NCI-H1694 treated with DMSO at 0.1 percent for 48 hours (cell line): ENCODE data around the gene C11orf24.
"Not testable (repeated sequence)": the region's sequence is repeated elsewhere in the genome, so short reads cannot be mapped to it uniquely, and the experiment has no call there.

Experiments
- DNase-seq: peaks from one replicate; lab custom pipeline; 2025; lab: John Stamatoyannopoulos, UW

C11orf24 gene

DNA sequence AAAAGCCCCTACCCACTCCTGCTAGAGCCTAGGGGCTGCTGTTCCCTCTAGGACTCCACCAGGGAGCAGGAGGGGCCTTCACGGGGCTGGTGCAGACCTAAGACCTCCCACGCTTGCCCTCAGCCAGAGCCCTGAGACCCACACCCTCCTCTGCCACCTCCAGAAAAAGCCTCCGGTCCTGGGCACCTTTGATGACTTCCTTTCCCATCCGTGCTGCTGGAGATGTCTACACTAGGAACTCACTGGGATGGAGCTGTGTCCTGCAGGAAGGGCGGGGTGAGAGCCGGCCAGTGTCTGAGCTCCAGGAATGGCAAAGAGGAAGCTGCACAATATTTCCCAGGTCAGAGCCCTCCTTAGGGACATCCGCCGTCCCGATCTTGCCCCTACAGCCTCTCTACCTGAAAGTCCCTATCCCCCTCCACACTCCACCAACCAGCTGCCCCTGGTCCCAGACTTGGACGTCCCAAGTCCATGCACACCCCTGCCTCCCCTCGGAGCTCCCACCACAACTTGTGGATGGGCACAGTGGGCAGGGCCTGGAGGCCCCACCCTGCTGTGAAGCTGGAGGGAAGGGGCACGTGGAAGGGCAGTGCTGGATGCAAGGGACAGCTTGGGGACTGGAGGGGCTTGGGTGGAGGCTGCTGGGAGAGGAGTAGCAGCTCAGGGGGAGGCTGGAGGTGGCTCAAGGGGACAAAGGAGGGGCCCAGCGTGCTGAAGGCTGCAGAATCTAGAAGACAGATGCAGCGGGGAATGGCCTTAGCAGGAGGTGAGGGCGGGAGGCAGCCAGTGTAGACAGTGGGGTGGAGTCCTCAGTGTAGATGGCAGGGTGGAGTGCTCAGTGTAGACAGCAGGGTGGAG, 27.1 kb upstream of the C11orf24 start:
- no peak for DNase-seq

DNA sequence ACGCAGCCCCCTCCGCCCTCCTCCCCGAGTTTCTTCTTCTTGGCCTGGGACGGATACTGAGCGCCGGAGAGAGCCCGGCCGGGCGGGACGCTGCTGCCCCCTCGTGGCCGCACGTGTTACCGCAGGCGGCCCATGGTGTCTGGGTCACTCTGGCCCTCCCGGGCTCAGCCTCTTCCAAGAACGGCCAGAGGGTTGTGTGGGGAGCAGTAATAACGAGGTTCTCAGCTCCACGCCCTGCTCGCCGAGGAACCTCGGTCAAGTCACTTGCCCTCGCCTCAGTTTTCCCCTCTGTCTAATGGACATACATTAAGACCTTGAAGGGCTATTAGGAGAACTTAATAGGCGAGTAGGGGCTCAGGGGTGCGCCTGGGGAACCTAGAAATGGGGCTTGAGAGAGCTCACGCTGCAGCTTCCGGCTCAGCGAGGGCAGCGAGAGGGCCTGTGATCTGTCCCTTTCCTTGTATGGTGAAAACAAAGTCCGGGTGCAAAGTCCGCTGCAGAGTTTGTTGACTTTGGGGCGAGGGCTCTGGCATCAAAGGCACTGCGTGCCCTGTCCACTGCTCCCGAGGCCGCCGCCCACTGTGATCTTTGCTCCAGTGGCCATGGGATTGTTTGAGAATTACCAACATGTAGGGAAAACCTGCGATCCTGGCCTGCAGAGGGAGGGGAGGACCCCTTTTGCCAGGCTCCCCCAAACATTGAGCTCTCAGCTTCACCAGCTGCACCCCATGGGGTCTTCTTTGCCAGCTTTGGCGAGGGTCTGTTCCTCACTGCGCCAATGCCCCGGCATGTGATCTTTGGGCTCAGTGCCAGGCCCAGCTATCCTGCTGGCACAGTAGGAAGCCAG, 26.3 kb upstream of the C11orf24 start:
- no peak for DNase-seq

DNA sequence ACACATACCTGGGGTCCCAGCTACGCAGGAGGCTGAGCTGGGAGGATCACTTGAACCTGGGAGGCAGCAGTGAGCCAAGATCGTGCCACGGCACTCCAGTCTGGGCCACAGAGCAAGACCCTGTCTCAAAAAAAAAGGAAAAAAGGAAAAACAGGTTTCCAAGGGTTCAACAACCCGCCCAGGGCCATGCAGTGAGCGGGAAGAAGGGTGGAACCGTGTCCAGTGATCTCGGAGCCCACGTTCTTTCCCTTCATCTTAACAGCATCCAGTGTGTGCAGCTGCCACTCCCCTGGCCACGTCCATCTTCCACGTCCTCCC, 25.7 kb upstream of the C11orf24 start:
- no peak for DNase-seq

DNA sequence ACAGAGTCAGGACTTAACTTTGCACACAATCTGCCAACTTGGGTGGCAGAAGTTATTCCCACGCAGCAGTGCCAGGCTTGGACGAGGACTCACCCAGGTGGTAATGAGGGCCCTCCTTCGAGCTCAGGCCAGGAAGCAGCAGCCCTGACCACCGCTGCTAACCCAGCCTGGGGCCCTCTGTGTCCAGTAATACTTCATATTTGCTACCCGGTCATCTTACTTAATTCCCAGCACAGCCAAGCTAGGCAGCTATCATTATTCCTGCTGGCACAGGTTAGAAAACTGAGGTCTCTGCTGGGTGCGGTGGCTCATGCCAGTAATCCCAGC, 25.2 kb upstream of the C11orf24 start:
- DNase-seq: no peak

DNA sequence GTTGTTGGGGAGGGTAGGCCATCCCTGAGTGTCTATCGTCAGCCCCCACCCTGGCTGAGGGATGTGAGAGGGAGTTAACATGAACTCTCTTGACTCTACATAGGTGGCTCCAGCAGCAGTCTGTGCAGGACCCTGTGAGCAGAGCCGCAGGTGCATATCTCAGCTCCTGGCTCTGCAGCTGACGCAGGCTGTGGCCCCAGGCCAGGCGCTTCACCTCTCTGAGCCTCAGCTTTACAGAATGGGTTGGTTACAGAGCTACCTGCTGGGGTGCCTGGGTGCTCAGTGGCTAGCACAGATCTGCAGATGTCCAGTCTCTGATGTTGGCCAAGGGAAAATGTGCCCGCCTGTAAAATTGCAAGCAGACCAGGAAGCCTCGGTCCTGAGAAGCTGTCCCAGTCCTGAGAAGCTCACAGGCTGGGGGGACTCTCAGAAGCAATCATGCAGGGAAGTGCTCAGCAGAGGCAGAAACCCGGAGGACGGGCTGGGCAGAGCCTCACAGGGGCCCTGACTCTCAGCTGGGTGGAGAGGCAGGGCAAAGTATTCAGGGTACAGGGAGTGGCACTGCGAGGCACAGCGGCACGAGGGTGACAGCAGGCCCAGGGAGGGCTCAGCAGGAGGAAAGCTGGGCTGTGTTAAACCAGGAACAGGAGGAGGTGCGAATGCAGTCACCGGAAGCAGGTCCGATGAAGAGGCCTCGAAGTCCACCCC, 24.7 kb upstream of the C11orf24 start:
- DNase-seq: no peak

DNA sequence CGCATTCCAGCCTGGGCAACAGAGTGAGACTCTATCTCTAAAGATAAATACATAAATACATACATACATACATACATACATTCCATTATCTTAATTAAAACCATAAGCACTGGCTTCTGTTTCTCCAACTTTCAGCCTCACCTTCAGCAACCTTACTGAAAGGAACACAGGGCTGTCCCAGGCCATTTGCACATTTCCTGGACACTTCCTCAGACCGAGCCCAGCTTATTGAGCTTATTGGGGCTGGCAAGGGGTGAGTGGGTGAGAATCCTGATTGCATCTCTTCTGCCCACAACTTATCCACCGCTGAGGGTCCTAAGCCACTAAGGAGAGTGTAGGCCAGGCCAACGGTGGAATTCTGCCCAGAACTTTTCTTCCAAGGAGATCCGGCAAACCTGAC, 24.2 kb upstream of the C11orf24 start:
- no peak for DNase-seq

DNA sequence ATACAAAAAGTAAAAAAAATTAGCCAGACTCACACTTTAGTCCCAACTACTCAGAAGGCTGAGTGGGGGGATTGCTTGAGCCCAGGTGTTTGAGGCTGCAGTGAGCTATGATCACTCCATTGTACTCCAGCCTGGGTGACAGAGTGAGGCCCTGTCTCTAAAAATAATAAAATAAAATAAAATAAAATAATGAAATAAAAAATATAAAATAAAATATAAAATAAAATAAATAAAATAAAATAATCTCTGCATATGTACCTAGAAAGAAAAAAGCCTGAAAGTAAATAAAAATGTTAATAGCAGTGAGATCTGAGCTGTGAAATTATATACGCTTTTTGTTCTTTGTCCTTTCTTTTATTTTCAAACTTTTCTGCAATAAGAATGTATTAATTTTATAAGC, 23.5 kb upstream of the C11orf24 start:
- no peak for DNase-seq

DNA sequence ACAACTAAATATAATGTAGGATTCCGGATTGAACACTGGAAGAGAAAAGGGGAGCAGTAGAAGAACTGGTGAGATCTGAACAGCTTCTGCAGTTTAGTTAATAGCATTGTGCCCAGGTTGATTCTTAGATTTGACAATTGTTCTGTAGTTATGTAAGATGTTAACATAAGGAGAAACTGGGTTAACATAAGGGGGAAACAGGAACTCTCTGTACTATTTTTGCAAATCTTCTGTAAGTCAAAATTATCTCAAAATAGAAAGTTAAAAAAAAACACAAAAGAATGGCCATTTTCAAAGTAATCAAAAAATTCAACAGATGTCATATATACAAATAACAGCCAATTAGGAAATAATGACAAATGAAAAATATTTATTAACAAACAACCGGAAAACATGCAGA, 21.9 kb upstream of the C11orf24 start:
- no peak for DNase-seq

DNA sequence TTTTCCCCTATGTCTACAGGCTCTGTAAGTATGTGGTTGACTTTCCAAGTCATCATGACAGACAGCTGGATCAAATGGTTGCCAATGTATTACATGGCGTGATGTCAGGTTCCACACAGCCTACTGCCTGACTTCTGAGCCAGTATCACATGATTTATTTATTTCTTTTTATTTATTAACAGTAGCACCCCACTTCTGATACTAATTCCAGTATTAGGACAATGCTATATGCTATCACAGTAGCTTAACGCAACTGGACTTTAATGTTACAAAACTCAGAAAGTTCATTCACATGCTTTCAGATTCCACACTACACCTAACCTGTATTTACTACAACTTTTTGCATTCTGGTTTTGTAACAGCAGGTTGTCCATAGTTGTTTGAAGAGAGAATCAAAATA, 17.7 kb upstream of the C11orf24 start:
- no peak for DNase-seq

DNA sequence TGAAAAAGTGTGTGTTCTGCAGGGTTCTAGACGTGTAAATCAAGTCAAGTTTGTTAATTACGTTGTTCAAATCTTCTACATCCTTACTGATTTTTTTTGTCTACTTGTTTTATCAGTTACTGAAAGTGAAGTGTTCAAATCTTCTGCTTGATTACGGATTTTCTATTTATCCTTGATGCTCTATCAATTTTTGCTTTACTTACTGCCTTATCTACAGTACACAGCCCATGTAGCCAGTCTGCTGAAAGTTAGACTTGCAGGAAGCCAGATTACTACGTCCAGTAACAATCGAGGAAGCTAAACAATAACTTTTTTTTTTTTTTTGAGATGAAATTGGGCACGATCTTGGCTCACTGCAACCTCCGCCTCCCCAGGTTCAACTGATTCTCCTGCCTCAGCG, 15.6 kb upstream of the C11orf24 start:
- no peak for DNase-seq

DNA sequence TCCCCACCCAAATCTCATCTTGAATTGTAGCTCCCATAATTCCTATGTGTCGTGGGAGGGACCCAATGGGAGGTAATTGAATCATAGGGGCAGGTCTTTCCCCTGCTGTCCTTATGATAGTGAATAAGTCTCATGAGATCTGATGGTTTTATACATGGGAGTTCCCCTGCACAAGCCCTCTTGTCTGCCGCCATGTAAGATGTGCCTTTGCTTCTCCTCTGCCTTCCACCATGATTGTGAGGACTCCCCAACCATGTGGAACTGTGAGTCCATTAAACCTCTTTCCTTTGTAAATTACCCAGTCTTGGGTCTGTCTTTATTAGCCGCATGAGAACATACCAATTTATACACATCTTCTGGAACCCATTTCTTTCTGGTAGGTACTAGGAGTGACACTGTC, 12.8 kb upstream of the C11orf24 start:
- DNase-seq: not testable (repeated sequence)

DNA sequence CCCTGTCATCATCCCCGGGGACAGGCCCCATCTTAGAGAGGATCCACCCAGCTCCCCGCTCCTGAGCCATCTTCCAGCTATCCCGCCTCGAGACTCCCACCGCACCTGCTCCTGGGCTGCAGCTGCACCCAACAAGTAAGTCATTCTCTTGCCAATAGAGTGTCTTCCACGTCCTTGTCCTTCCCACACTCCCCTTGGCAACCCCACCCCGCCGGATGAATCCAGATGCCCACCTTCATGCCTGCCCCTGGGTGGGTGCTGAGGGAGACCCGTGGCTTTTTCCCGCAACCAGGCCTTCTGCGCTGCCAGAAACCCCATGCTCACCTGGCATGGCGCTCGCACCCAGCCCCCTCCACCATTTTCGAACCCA, 11.1 kb upstream of the C11orf24 start:
- no peak for DNase-seq

DNA sequence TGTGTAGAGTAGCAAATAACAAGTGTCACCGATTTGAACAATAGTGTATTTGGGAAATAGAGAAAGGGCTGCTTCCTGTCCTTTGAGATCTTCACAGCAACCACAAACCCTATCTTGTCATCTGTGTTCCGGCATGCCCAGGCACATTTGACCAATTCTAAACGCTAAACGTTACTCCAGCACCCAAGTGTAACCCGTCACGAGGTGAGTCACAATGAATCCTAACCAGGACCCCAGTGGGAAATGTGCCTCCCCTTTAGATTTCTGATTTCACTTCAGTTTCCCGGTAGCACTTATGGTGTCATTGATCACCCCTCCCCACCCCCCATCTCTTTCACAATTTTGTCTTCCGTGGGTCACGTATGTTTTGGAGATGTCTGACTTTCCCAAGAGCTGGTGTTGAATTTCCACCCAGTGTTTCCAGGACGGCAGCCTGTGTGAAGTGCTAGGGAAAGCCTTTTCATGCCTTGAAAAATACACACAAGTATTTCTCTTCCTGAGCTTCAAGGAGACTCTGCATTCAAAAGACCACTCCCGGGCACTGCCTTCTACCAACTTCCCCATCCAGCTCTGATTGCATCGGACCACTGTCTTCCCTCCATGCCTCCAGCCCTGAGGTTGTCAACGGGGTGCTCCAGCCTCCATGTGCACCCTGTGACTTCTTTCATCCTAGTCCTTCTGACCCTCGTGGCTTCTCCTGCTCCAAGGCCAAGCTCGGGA, 10.5 kb upstream of the C11orf24 start:
- no peak for DNase-seq

DNA sequence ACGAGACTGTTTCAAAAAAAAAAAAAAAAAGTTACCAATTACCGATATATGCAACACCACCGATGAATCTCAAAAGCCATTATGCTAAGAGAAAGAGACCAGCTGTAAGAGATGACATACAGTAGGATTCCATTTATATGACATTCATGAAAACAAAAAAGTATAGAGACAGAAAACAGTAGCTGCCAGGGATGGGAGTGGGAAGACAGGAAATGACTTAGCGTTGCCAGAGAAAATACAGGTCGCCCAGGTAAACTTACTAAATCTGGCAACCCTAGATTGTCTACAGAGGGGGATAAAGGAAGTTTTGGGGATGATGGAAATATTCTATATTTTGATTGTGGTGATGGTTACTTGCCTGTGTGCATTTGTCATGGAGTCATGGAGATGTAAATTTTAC, 7.9 kb upstream of the C11orf24 start:
- DNase-seq: no peak

DNA sequence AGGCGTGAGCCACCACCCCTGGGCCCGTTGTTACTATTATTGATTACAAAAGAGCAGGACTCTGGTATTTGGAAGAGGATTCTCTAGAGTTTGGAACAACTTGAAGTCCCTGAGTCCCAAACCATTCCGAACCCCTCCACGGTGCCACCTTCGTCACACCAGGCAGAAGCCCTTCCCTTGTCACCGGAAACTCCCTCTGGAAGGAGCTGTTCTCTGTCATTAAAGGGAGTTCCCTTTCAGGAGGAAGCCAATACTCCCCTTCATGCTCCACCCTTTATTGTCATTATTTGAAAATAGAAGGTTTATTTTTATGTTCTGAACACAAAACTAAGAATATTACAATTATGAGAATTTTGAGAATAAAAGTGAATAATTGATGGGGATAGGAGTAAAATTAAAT, 5.1 kb upstream of the C11orf24 start:
- no peak for DNase-seq

DNA sequence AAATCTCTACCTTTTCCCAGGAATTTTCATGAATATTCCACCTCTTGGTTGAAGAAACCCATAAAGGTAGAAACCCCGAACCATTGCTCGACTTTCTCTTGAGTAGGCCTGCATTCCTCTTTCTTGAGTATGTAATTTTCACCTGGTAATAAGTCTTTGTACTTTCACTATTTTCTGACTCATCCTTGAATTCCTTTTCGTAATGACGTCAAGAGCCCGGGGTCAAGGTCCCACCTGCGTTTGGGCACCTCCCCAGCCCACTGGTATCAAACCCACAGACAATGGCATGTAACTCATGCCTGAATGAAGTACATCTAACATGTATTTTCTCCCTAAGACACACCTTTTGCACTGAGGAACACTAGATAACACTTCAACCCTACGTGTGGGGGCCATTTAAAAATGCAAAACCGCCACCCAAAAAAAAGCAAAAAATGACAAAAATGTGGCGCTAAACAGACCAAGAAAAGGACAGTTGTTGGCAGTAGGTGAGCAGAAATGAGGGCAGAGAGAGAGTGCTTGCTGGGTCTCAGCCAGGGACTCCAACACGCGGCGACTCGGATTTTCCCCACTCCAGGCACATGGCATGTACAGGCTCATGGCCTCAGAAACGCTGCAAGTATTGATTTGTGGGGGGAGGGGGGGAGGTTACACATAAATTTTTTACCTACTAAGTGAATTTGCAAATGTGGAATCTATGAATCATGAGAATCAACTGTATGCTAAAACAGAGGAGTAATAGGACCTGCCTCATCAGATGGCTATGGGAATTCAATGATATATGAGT, 4.1 kb upstream of the C11orf24 start:
- no peak for DNase-seq

DNA sequence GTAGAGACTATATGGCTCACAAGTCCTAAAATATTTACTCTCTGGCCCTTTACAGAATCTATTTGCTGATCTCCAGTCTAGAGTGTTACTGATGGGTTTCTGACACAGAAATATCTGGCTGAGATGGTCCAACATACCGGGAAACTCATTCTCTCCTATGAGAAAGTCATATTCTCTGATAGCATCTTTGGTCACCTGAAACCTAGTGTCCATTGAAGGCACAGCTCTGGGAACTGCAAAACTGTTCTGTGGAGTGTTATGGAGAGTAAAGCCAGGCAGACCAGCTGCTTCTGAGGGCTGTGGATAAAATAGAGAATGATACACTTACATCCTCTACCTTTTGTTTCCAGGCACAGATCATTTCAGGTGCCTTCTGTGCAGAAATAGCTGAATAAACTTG, 2.5 kb upstream of the C11orf24 start:
- DNase-seq: no peak

DNA sequence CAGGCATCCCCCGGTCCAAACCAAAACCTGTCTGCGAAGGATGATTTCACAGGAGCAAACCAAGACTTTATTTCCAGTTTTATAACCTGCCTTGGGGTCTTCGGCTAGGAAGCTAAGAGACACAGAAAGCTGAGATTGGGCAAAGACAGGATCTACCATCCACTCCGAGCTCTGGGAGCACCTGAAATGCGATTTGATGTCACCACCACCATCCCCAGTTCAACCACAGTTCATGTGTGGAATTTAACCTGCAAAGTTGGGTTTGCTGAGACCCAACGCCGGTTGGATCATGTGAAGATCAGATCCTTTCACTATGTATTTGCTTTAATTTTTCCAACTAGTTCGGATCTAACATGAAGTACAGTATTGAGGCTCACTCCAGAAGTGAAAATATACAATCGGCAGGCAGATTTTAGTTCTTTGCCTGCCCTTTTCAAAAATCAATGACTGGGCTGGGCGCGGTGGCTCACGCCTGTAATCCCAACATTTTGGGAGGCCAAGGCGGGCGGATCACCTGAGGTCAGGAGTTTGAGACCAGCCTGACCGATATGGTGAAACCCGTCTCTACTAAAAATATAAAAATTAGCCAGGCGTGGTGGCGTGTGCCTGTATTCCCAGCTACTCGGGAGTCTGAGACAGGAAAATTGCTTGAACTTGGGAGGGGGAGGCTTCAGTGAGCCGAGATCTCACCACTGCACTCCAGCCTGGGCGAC, 1.4 kb upstream of the C11orf24 start:
- DNase-seq: no peak

DNA sequence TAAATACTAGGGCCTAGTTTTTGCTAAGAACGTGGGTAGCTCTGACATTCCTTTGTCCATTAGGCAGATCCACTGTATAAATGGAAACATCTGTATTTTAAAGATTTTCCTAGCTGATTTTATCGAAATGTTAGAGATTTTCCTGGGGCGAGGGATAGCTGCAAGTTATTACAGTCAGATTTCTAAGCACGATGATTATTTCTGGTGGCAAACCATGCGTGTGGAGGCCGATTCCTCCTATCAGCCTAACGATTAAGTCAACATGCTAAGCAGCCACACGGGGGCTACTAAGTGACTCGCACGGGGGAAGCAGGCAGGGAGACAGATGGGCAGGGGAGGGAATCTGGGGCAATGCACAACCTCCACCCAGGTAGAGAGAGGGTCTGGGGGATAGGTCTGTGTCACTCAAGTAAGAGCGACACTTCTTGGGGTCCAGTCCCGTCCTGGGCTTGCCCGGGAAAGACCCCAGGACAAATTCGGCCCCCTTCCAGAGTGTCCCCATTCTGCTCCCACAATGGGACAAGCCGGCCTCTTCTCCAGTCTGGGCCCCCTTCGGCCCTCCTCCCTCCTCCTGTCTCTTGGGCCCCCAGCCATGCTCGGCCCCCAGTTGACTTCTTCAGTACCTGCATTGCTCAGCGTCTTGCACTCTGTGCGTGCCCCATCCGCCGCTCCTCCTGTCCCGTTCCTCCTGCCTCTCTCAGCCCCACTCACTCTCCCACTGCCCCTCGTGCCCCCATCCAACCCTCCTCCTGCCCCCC, 571 bp downstream of the C11orf24 start:
- DNase-seq: peak; percentile 48
